Spleen (tissue), 7 donors: ENCODE data around the gene ELFN2.

Experiments
- POLR2AphosphoS5 ChIP-seq, 3 donors: sonication (generic); formaldehyde crosslinking; IDR thresholded peaks; one replicate each; pipeline ENCODE4 v1.5.1; 2017; ENCODE audit warnings: antibody characterized with exemption in 3 of 3
- TF ChIP-seq, protein P1 (sequence below), 11 experiments: fragments of 200-600 bp in 7 of 11; fragments of 450-650 bp in 4 of 11; sonication (generic) in 4 of 11; IDR thresholded peaks in 8 of 11; conservative IDR thresholded peaks in 3 of 11; 1 replicate in 7 of 11; 2 replicates in 4 of 11; pipeline versions ENCODE4 v1.4.0 to v1.8.0; 2016 to 2021; ENCODE audit warnings: antibody characterized with exemption in 11 of 11, inconsistent platforms in 4 of 11, mild to moderate bottlenecking in 1 of 11
- donor health status: DM: no; HTN: no; CAD: no; lungs with moderate emphysema.
- donor health status: DM: no; HTN: no; CAD: no.
- donor health status: DM: no; HTN: no; CAD: no.

DNA sequence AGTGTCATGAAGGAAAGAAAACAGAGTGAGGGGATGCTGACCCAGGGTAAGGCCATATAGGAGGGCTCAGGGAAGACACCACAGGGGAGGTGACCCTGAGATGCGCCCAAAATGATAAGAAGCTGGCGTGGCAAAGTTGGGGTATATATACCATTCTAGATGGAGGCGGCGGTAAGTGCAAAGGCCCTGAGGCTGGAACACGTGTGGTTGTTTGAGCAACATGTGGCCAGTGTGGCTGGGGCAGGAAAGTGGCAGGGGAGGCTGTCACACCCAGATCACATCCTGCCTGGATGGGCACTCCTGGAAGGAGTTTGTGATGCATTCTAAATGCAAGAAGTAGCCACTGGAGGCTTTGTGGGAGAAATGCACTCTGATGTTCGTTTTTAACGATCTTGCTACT is 74.8 kb downstream of the ELFN2 start:
- TF ChIP-seq, protein P1, sequence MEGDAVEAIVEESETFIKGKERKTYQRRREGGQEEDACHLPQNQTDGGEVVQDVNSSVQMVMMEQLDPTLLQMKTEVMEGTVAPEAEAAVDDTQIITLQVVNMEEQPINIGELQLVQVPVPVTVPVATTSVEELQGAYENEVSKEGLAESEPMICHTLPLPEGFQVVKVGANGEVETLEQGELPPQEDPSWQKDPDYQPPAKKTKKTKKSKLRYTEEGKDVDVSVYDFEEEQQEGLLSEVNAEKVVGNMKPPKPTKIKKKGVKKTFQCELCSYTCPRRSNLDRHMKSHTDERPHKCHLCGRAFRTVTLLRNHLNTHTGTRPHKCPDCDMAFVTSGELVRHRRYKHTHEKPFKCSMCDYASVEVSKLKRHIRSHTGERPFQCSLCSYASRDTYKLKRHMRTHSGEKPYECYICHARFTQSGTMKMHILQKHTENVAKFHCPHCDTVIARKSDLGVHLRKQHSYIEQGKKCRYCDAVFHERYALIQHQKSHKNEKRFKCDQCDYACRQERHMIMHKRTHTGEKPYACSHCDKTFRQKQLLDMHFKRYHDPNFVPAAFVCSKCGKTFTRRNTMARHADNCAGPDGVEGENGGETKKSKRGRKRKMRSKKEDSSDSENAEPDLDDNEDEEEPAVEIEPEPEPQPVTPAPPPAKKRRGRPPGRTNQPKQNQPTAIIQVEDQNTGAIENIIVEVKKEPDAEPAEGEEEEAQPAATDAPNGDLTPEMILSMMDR (IDR thresholded peaks at IDR 0.05 in 8 of 11, conservative IDR thresholded peaks at IDR 0.05 in 3 of 11), result no peak
- TF ChIP-seq POLR2AphosphoS5 (IDR thresholded peaks at IDR 0.05), result no peak
